Peyer's patch (tissue), 4 donors: Measurements from ENCODE around the gene NLGN1.

ENCODE experiments used
- POLR2A ChIP-seq, 2 donors: fragments of 450-650 bp; IDR thresholded peaks; one replicate each; pipeline ENCODE4 v1.5.1; 2017; ENCODE audit warnings: antibody characterized with exemption in 2 of 2, mild to moderate bottlenecking in 2 of 2, moderate library complexity in 2 of 2
- TF ChIP-seq, protein P1 (sequence below), 6 experiments: fragments of 450-650 bp in 4 of 6; fragments of 200-600 bp in 2 of 6; sonication (generic) in 1 of 6; IDR thresholded peaks; one replicate each; pipeline ENCODE4 v1.5.1; 2017 to 2019; ENCODE audit warnings: antibody characterized with exemption in 6 of 6, mild to moderate bottlenecking in 3 of 6, moderate library complexity in 1 of 6

GRCh38 chr3:173639098-173639497, 241.6 kb downstream of the NLGN1 start:
- TF ChIP-seq POLR2A (IDR thresholded peaks at IDR 0.05), result no peak
- TF ChIP-seq, protein P1, sequence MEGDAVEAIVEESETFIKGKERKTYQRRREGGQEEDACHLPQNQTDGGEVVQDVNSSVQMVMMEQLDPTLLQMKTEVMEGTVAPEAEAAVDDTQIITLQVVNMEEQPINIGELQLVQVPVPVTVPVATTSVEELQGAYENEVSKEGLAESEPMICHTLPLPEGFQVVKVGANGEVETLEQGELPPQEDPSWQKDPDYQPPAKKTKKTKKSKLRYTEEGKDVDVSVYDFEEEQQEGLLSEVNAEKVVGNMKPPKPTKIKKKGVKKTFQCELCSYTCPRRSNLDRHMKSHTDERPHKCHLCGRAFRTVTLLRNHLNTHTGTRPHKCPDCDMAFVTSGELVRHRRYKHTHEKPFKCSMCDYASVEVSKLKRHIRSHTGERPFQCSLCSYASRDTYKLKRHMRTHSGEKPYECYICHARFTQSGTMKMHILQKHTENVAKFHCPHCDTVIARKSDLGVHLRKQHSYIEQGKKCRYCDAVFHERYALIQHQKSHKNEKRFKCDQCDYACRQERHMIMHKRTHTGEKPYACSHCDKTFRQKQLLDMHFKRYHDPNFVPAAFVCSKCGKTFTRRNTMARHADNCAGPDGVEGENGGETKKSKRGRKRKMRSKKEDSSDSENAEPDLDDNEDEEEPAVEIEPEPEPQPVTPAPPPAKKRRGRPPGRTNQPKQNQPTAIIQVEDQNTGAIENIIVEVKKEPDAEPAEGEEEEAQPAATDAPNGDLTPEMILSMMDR (IDR thresholded peaks at IDR 0.05), result no peak
